GM10266 (cell line): ENCODE results near the gene CAPZA1.
A peak's percentile ranks its signal among the peaks of the same experiment; 100 is the strongest.

Experiments used
- DNase-seq: peaks from one replicate; pipeline ENCODE4 v3.0.0; 2012; ENCODE audit errors: extremely low spot score
- CTCF ChIP-seq: IDR thresholded peaks from 2 replicates; pipeline ENCODE4 v1.5.1; 2012; ENCODE audit warnings: mild to moderate bottlenecking, low read depth; ENCODE audit not compliant: control insufficient read depth, insufficient read depth; ENCODE audit errors: missing control alignments

CAPZA1 gene

GRCh38 chr1:112706505-112707220, 87.0 kb downstream of the CAPZA1 start, which contains the start of gene RHOC:
Gene RHOC, minus strand, starts transcription at chr1:112707127. Its CDS starts 3,328 bp downstream, at chr1:112703799.
- peak; percentile 94 for DNase-seq
- TF ChIP-seq CTCF: no peak

- DNase-seq: peak; percentile 88
- TF ChIP-seq CTCF: peak; percentile 96
Measured at GRCh38 chr1:112707221-112708001, 87.8 kb downstream of the CAPZA1 start.

- DNase-seq: no peak
Measured at GRCh38 chr1:112708002-112708448, 88.4 kb downstream of the CAPZA1 start.

GRCh38 chr1:112708489-112708888, 88.9 kb downstream of the CAPZA1 start:
- no peak for TF ChIP-seq CTCF
- DNase-seq: no peak

More at GRCh38 chr1:112708002-112708448, 88.4 kb downstream of the CAPZA1 start:
- no peak for TF ChIP-seq CTCF

GRCh38 chr1:112710159-112710558, 90.5 kb downstream of the CAPZA1 start:
- DNase-seq: no peak
- TF ChIP-seq CTCF: no peak

GRCh38 chr1:112710586-112710985, 91.0 kb downstream of the CAPZA1 start:
- TF ChIP-seq CTCF: no peak
- no peak for DNase-seq

GRCh38 chr1:112711041-112711440, 91.4 kb downstream of the CAPZA1 start:
- no peak for DNase-seq
- TF ChIP-seq CTCF: no peak
